GM12872 (cell line): ENCODE data around the gene PODXL.

Experiments used
- CTCF ChIP-seq: IDR thresholded peaks from 3 replicates; pipeline ENCODE4 v1.5.1; 2011; ENCODE audit warnings: low read depth, mild to moderate bottlenecking, low read length, moderate library complexity; ENCODE audit not compliant: insufficient read depth

Gene PODXL

GRCh38 chr7:131564640-131565039 is 8.2 kb upstream of the PODXL start:
- TF ChIP-seq CTCF: no peak

- no peak for TF ChIP-seq CTCF
Observed at GRCh38 chr7:131563918-131564317, 7.5 kb upstream of the PODXL start.

GRCh38 chr7:131562941-131563340 is 6.5 kb upstream of the PODXL start:
- TF ChIP-seq CTCF: no peak

GRCh38 chr7:131560061-131560460 is 3.6 kb upstream of the PODXL start:
- no peak for TF ChIP-seq CTCF

DNA sequence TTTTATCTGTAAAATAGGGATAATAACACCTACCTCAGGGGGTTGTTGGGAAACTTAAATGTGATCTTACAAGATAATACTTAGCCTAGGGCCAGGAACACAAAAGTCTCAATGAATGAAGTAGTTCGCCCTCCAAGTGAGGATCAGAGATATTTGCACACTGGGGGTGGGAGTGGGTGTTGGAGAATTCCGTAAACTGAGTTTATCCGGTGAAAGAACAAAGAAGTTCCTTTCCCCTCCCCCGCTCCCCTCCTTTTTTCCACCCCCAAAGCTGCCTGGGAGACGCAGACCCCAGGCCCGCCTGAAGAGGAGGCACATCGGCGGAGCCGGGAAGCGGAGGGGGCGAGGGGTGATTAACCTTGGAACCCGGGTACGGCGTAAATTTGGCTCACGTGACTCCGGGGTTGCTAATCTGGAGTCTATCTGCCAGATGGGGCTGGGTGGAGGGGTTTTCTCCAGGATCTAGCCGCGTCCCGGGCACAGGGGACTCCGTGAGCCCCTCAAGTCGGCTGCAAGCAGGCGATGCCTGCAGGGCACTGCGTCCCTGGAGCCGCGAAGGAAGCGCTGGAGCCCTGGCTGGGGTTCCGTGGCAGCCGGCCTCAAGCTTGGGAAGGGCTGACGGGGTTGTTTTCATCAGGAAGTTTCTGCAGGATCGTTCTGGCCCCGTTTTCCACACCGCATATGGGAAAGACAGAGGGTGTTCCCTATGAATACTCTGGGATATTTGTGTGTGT is 1.4 kb upstream of the PODXL start:
- no peak for TF ChIP-seq CTCF

GRCh38 chr7:131556909-131557651 is 652 bp upstream of the PODXL start:
- no peak for TF ChIP-seq CTCF

- TF ChIP-seq CTCF: no peak
Observed at GRCh38 chr7:131555552-131556052, 826 bp downstream of the PODXL start.
